GM18907 (cell line): ENCODE measurements around the gene RSAD1.

Experiments used
- ATAC-seq: cut with Tn5 transposase; IDR thresholded peaks from one replicate; pipeline ENCODE4 v1.9.1; 2021; ENCODE audit warnings: mild to moderate bottlenecking, moderate library complexity; ENCODE audit not compliant: unreplicated experiment

Gene RSAD1

DNA sequence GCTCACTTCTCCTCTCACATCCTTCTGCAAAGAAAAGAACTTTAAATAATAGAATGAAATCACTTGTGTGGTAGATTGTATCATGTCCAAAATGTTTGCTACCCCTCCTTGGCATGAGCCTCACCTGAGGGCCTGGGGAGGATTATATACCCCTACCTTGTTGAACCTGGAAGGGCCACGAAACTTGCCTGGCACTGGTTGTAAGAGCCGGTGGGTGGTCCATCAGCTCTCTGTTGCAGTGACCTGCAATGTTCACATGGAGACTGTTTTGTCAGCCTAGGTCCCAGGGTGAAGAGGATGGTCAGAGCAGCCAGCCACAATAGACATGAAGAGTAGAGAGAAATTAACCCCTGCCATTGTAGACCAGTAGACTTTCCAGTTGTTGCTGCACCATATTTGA lies 10.2 kb downstream of the RSAD1 start:
- no peak for ATAC-seq

DNA sequence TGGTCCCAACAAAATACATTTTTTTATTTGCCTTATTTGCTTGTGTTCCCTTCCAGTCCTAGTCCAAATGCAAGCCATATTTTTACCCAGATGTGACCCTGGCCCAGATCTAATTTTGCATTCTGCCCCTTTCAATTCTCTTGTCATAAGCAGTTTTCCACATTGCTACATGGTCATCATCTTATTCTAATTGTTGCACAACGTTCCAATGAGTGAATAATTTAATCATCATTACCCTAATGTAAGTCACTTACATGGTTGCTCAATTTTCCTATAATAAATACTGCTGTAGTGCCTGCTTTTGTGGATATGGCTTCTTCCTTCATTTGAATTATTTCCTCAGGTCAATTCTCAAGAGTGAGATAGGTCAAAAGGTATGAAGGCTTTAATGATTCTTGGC lies 12.8 kb downstream of the RSAD1 start:
- no peak for ATAC-seq

DNA sequence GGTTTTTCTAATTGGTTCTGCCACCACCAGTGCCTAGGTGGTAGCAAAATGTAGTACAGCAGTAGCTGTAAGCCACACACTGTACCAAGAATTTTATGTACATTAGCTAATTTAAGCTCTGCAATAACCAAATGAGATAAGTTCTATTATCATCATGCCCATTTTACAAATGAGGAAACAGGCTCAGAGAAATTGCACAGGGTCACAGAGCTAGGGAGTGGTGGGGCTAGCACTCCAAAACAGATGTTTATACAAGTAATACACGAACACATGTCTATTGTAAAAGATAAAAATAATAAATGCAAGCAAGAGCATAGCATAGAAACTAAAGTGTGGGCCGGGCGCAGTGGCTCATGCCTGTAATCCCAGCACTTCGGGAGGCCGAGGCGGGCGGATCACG lies 13.6 kb downstream of the RSAD1 start:
- no peak for ATAC-seq

DNA sequence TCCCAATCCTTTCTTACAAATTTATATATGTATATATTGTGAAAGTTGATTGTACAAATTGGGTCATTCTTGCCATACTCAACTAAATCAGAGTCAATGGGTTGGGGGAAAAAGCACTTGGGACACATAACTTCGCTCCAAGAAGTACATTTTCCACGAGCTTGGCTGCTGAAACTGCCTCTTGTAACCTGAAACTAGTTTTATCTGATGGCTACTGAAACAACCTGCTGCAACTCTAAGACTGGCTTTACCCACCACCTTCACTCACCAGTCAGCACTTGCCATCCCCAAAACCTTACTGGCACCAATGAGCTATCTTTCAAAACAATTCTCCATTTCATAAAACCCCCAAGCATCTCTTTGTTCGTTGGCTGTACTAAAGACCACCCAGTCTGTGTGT lies 15.1 kb downstream of the RSAD1 start:
- no peak for ATAC-seq

DNA sequence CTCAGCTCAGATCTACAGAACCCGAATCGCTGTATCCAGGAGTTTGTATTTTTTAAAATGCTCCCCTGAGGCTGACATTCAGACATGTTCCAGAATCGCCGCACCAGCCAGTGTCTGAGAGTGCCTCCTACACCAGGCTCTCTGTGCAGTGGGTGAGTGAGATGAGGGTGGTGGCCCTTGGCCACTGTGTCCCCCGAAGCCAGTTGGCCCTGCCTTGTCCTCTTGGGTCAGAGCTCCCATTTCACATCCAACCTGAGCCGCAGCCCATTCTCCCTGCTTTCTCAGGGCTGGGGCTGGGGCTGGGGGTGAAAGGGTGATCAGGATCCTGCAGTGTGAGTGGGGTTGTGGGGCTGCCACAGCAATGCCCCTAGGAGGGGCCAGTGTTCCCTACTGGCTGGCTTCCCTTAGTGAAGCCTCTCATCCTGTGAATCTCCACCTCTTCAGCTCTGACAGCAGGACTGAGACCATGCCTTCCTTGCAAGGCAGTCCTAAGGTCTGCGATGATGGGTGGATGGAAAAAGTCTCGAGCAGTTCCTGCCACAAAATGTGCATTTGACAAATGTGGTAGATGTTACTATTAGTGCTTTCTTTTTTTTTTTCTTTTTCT lies 16.7 kb downstream of the RSAD1 start:
- no peak for ATAC-seq

DNA sequence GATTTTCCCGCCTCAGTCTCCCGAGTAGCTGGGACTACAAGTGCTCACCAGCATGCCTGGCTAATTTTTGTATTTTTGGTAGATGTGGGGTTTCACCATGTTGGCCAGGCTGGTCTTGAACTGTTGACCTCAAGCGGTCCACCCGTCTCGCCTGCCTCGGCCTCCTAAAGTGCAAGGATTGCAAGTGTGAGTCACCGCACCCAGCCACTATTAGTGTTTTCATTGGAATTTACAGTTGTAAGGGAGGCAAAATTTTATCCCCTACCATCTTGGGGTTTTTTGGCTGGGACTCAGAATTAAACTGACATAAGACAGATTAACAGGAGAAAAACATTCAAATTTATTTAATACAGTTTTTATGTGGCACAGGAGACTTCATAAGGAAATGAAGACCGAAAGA lies 17.3 kb downstream of the RSAD1 start:
- no peak for ATAC-seq

DNA sequence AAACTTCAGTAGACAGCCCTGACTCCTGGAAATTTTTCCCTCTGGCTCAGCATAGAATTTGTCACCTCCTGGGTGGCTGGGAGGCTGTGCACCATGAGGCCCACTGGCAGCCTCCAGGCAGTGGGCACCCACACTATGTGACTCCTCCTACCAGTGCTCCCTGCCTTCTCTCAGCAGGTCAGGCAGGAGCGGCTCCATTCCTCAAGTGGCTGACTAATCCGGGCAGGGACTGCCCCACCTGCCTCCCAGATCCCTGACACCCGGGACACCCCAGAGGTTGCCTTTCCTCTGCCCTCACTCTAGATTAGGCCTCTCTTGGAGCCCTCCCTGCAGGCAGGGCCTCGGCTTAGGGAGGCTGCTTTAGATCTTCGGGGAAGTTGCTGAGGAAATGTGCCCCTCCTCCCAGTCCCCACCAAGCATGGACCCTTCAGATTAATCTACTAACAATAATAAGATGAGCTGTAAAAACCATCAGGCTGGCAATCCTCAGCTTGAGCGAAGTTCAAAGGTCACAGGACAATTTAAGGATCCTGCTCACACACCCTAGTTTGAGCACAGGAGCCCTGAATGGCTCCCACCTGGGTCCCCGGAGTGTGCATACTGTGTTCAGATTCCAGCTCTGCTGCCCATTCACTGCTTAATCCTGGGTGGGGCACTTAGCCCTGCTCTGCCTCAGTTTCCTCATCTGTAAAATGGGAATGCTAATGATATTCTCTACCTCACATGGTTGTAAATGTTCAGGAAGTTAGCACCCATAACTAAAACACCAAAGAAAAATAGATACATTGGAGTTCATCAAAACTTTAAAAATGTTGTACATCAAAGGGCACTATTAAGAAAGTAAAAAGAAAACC lies 19.6 kb downstream of the RSAD1 start:
- no peak for ATAC-seq

DNA sequence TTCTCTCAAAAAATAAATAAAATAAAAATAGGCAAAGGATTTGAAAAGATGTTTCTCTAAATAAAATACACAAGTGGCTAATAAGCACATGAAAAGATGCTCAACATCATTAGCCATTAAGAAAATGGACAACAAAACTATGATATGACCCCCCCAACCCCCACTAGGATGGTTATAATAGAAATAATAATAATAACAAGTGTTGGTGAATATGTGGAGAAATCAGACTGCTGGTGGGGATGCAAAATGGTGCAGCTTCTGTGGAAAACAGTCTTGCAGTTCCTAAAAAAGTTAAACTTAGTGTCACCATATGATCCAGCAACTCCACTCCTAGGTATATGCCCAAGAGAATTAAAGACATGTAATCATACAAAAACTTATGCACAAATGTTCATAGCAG lies 20.6 kb downstream of the RSAD1 start:
- ATAC-seq = no peak

DNA sequence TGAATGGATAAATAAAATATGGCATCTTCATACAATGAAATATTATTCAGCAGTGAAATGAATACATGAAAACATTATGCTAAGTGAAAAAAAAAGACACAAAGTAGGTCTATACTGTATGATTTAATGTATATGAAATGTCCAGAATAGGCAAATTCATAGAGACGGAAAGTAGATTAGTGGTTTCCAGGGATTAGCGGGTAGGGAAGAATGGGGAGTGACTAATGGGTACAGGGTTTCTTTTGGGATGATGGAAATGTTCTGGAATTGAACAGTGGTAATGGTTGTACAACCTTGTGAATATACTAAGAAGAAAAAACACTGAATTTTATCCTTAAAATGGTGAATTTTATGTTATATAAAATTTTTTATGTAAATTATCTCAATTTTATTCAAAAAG lies 21.1 kb downstream of the RSAD1 start:
- no peak for ATAC-seq

DNA sequence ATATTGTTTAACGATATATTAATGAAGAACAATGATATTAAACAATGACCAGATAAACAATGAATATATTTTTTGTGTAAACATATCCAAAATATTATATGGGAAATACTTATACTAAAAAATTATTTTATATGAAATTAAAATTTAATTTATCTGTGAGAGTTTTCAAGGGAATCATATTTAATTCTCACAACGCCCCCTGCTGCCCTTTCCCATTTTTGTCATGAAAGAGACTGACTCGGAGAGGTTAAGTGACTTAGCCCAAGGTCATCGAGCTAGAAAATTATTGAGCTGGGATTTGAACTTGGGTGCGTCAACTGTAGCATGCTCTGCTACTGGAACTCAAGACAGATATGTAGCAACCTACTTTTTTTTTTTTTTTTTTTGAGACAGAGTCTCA lies 22.4 kb downstream of the RSAD1 start:
- ATAC-seq = no peak

DNA sequence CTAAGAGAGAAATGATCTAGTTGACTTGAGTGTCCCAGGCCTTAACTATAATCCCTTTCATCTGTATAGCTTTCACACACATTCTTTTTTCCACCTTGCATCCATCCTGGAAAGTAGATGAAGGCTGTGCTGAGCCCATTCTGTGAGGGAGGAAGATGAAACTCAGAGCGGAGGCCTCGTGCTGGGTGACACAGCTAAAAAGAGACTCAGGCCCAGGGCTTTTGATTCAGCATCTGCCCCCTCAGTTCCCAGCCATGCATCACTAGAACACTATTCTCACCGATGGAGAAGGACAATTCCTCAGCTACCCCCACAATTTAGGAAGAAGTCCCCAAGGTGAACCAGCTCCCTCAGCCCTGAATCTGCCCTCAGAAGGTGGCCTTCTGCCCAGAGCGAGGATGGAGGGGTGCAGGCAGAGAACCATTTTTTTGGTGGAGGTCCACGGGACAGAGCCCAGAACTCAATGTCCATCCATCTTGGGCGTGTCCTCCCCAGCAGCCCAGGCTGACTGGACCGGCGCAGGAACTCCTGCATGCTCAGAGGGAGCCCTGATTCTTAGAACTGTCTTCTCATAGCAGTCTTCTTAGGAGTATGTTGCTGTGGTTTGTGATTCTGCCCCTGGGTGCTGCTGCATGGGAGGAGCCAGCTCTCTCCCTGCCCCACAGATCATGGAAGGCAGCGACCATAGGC lies 23.8 kb downstream of the RSAD1 start:
- ATAC-seq = no peak

DNA sequence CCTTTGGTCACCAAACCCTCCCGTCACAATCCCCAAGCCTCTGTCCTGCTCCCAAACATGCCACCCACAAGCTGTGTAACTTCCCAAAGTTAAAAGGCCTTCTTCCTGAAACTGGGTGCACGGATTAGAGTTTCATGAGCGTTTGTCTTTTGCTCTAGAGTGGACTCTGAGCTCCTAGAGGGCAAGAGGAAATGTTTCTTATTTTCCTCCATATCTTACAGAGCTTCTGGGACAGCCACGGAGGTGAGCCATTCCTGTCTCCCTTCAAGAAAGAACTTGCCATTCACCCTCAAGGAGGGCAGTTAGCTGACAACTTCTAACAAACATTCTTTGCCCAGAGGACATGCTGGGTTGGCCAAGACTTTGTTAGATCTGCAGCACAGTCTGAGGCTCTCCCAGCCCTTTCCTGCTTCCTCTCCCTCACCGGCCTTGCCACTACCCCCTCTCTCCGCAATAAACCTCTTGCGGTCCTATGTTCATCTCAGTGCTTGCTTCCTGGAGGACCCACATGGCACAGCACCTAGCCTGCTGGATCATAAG lies 27.0 kb downstream of the RSAD1 start:
- no peak for ATAC-seq

DNA sequence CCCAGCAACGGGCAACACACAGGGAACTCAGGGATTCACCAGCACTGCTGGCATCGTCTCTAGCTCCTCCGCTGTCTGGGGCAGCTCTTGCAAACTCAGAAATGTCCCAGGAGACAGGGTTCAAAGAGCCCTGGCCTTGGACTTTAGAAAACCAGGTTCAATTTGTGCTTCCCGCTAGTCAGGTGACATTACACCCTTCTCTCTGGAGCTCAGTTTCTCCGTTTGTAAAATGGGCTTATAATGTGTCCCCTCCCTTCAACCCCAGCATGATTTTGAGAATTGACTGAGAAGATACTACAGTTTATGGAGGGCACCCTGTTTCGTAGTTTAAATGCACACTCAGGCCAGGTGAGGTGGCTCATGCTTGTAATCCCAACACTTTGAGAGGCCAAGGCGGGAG lies 27.6 kb downstream of the RSAD1 start:
- ATAC-seq = no peak

DNA sequence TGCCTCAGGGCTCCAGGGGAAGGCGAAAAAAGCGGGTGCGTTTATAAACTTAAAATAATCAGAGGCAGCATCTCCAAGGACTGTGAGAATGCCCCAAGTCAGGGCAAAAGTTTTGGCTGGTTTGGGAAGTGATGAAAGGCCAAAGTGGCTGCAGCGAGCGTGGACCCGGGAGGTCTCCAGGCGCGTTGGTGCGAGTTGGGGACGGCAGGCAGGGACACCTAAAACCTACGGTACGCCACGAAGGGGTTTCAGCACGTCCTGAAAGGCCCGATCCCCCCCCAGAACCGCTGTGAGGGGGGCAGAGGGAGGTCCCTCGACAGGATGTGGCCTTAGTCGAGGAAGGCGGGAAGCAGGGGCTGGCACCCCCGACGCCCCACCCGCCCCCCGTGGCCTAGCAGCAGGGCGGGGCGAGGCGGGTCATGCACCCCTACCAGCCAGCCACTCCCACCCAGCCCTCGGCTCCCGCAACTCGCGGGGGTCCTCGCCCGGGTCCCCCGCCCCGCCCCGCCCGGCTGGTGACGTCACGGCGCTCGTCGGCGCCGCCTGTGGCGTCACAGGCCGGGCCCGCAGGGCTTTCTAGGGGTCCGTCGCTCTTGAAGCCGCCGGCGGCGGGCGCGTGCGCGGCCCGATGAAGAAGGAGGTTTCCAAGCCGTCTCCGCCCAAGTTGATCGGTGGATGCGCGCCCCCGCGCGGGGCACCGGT lies 29.4 kb downstream of the RSAD1 start, which contains the start of gene MYCBPAP:
Gene MYCBPAP, plus strand, starts transcription at position 569 of the 702 bp plus-strand sequence. CDS start 236 bp downstream, outside the sequence.
- no peak for ATAC-seq

DNA sequence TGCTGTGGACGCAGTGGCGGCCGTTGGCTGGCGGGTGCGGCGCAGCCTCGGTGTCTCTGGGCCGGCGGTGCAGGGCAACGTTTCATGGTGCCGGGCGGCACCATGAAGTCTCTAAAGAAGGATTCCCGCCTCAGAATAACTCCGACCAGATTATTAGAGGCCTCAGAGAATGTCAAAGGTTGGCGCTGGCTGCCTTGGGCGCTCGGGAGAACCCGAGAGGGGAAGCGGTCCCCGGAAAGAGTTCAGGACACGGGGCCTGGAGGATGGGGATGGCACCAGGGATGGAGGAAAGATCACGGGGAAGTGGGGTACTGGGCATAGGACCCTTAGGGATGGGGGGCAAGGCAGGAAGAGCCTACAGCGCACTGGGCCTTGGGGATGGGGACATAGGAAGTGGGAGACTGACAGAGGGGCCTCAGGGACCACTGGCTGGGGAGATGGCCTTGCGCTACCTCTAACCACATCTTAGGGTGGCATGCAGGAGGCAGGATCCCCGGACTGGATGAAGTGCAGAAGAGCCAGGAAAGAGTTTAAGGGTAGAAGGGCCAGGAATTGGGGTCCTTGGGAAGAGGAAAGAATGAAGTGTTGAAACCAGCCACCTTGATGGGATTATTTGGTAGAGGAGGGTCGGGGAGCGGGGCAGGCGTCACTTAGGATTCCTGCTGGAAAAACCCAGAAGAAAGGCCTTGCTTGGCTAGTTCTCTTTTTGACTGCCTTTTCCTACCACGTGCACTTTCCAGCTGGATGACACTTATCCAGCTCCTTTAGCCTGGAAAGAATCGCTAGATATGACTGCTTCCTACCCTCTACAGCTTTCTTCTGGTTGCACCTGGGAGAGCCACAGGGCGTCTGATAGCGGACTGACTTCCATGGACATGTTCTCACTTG lies 30.2 kb downstream of the RSAD1 start:
- ATAC-seq = no peak

DNA sequence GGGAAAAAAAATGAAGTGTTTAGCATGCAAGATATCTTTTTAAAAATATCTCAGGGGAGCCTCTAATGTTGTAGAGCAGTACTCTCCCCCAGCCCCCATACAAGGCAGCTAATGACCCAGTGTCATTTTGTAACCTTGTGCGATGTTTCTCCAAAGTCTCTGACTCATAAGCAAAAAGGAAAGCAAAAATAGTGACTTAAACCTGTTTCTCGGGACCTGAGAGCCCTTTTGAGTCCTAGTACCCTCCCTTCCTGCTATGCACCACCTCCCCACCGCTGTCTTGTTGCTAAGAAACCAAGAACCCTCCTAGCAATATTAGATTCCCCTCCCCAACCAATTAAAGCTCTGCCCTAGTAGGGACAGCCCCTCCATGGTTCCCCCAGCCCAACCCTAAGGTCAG lies 32.4 kb downstream of the RSAD1 start:
- peak; percentile 81 for ATAC-seq

DNA sequence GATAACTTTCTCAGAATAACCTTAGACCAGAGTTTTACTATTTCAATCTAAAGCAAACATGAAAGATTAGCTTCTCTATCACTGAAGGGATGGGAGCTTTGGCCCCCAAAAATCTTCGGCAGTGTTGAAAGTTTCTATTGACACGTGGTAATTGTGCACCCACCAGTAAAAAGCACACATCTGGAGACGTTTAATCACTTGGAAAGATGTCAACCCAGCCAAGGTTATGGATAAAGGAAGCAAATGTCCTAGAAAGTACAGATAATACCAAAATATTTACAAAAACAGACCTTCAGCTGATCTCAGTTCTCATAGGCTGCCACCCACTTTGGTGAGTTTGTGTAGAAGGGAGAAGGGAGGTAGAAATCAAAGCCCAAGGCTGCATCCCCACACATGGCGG lies 34.8 kb downstream of the RSAD1 start:
- ATAC-seq = no peak

DNA sequence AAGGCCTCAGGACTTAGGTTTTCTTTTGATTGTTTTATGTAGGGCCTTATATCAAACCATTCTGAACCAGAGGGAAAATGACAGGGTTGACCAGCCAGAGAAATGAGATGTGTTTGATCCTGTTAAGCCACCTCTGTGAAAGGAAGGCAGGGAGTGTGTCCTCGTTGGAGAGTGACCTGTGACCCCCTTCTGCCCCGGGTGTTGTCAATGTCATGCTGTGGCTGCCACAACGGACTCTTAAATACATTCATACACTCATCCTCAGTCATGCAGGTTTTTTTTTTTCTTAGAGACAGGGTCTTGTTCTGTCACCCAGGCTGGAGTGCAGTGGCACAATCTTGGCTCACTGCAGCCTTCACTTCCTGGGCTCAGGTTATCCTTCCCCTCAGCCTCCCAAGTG lies 35.7 kb downstream of the RSAD1 start:
- ATAC-seq = no peak

DNA sequence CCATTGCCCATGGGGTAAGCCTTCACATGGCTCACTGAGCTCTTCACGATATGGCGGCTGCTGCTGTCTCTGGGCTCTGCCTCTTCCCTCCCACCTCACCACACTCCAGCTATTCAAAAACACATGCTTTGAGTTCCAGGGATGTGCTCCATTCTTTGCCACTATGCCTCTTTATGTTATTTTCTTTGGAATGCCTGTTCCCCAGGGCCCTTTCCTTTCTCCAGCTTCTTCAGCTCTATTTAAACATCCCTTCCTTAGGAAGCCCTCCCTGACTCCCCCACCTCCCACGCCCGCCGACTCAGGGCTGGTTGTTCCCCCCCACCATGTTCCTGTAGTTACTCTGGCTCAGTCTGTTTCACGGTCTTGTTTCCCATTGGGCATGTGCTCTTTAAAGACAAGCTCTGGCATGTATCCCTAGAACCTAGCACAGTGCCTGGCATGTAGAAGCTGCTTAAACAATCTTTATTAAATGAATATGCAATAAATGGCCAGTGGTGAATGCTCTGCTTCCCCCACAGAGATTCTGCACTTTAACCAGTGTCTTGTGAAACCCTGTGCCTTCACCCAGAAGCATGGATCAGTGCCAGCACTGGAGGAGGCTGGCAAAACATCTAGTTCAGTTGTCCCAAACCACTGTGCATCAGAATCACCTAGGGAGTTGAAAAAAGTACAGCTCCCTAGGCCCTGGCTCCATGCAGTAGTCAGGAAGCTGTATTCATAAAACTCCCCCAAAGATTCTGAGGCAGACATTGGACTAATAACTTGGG lies 36.5 kb downstream of the RSAD1 start:
- no peak for ATAC-seq
